BLaER1 (cell line): ENCODE data around the gene ELF2.
"Not testable (repeated sequence)": the region's sequence is repeated elsewhere in the genome, so short reads cannot be mapped to it uniquely, and the experiment has no call there.

Experiments used
- H3K27ac ChIP-seq: shearing (Covaris generic); formaldehyde crosslinking; 2 replicates; pipeline ENCODE4 v1.8.1; 2022
- H3K27me3 ChIP-seq: shearing (Covaris generic); formaldehyde crosslinking; 2 replicates; pipeline ENCODE4 v1.8.1; 2022
- H3K36me3 ChIP-seq: shearing (Covaris generic); formaldehyde crosslinking; 2 replicates; pipeline ENCODE4 v1.8.1; 2022
- H3K4me1 ChIP-seq: shearing (Covaris generic); formaldehyde crosslinking; 2 replicates; pipeline ENCODE4 v1.8.1; 2022
- H3K4me2 ChIP-seq: shearing (Covaris generic); formaldehyde crosslinking; 2 replicates; pipeline ENCODE4 v1.8.1; 2022
- H3K4me3 ChIP-seq: shearing (Covaris generic); formaldehyde crosslinking; 2 replicates; pipeline ENCODE4 v1.8.1; 2022
- H3K9ac ChIP-seq: shearing (Covaris generic); formaldehyde crosslinking; 2 replicates; pipeline ENCODE4 v1.8.1; 2022
- H3K9me3 ChIP-seq: shearing (Covaris generic); formaldehyde crosslinking; 2 replicates; pipeline ENCODE4 v1.8.1; 2022
- H4K20me1 ChIP-seq: shearing (Covaris generic); formaldehyde crosslinking; 2 replicates; pipeline ENCODE4 v1.8.1; 2022
- Cebpa-rat ChIP-seq: shearing (Covaris generic); IDR thresholded peaks from 2 replicates; pipeline ENCODE4 v1.8.1; 2022

ELF2 gene

DNA sequence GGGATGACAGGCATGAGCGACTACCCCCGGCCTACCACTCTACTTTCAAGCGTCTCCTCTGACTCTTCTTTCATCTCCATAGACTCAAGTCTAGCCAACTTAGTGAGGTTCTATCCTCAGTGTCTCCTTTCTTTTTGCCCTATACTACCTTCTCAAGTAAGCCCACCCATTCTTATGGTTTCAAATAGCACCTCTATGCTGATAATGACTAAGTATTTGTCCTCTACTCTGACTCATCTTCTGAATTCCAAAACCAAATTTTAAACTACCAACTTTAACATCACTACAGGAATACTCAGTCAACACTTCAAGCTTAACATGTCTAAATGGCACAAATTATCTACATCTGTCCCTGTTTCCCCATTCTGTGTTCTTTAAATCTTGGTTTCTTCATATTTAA lies 47.8 kb downstream of the ELF2 start:
- Histone ChIP-seq H3K4me3 (no peak overlapping the region), H3K9me3 (no peaks in the 10 kb centered on the region), H4K20me1 (no peaks in the 10 kb centered on the region), H3K9ac (no peak overlapping the region), H3K4me1 (no peaks in the 10 kb centered on the region), H3K36me3 (no peaks in the 10 kb centered on the region), H3K4me2 (no peak overlapping the region), H3K27ac (no peak overlapping the region), H3K27me3 (no peaks in the 10 kb centered on the region)
- no peak for TF ChIP-seq Cebpa-rat

- Histone ChIP-seq H3K9me3 (no peaks in the 10 kb centered on the region), H3K4me2 (no peak overlapping the region), H3K4me1 (no peaks in the 10 kb centered on the region), H3K36me3 (peaks cover 8% of the 10 kb centered on the region; the same call in 1 of the 2 replicates), H3K4me3 (no peak overlapping the region), H3K27ac (no peak overlapping the region), H3K27me3 (no peaks in the 10 kb centered on the region), H4K20me1 (no peaks in the 10 kb centered on the region), H3K9ac (no peak overlapping the region)
- no peak for TF ChIP-seq Cebpa-rat
Measured at GRCh38 chr4:139126898-139127297, 50.1 kb downstream of the ELF2 start.

GRCh38 chr4:139123910-139124309 lies 53.1 kb downstream of the ELF2 start:
- Histone ChIP-seq H3K9me3 (no peaks in the 10 kb centered on the region), H3K4me1 (no peaks in the 10 kb centered on the region), H3K9ac (no peak overlapping the region), H4K20me1 (no peaks in the 10 kb centered on the region), H3K36me3 (peaks cover 8% of the 10 kb centered on the region), H3K27me3 (no peaks in the 10 kb centered on the region), H3K4me3 (no peak overlapping the region), H3K4me2 (no peak overlapping the region), H3K27ac (no peak overlapping the region)
- TF ChIP-seq Cebpa-rat = no peak

DNA sequence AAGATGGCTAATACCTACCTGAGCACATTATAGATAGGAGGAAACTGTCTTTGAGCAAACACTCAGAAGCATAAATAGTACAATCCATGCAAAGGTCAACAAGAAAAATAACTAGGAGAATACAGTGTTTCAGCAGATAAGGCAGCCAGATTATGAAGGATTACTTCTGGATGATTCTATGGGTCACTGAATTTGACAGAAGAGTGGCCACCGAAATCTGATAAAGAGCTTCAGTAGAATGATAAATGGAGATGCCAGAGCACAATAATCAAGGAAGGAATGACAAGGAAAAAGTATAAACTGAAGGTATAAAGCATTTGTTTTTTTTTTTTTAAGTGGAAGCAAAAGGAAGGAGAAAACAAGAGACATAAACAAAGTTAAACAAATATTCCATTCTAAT lies 58.7 kb downstream of the ELF2 start:
- H3K4me3 ChIP-seq = no peak overlapping the region
- no peaks in the 10 kb centered on the region for H4K20me1 ChIP-seq
- H3K9me3 ChIP-seq = no peaks in the 10 kb centered on the region; the same call in 1 of the 2 replicates
- no peak overlapping the region for H3K27ac ChIP-seq
- no peaks in the 10 kb centered on the region for H3K4me1 ChIP-seq
- no peak overlapping the region for H3K9ac ChIP-seq
- H3K4me2 ChIP-seq = no peak overlapping the region
- no peak for TF ChIP-seq Cebpa-rat
- H3K27me3 ChIP-seq = no peaks in the 10 kb centered on the region
- peaks cover 32% of the 10 kb centered on the region for H3K36me3 ChIP-seq

GRCh38 chr4:139115226-139115625 lies 61.8 kb downstream of the ELF2 start:
- H3K27ac ChIP-seq = no peak overlapping the region
- H3K9ac ChIP-seq = no peak overlapping the region
- H4K20me1 ChIP-seq = no peaks in the 10 kb centered on the region
- H3K27me3 ChIP-seq = no peaks in the 10 kb centered on the region
- no peaks in the 10 kb centered on the region for H3K4me1 ChIP-seq
- H3K36me3 ChIP-seq = peaks cover 27% of the 10 kb centered on the region
- H3K9me3 ChIP-seq = no peaks in the 10 kb centered on the region; the same call in 1 of the 2 replicates
- TF ChIP-seq Cebpa-rat = no peak
- no peak overlapping the region for H3K4me2 ChIP-seq
- H3K4me3 ChIP-seq = no peak overlapping the region

DNA sequence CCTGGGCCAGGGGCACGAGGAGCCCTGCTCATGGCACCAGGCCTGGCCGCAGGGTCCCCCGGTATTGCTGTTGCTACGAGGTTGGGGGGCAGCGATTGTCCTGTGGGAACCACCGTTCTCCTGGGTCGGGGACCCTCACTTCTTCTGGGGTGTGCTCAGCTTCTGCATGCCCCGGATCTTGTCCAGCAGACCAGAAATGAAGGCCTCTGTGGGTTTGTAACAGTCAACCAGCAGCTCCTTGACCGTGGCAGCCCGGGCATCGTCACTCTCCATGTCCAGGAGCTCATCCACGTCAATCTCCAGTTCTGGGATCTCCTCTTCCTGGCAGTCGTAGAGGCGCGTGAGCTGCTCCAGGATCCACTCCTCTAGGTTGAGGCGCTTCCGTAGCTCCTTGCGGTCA lies 62.2 kb downstream of the ELF2 start:
- not testable (repeated sequence) for H3K4me1 ChIP-seq, H3K4me2 ChIP-seq, H3K27ac ChIP-seq, H3K4me3 ChIP-seq, H4K20me1 ChIP-seq, H3K9ac ChIP-seq, H3K9me3 ChIP-seq, H3K27me3 ChIP-seq
- H3K36me3 ChIP-seq = peaks cover 27% of the 10 kb centered on the region

DNA sequence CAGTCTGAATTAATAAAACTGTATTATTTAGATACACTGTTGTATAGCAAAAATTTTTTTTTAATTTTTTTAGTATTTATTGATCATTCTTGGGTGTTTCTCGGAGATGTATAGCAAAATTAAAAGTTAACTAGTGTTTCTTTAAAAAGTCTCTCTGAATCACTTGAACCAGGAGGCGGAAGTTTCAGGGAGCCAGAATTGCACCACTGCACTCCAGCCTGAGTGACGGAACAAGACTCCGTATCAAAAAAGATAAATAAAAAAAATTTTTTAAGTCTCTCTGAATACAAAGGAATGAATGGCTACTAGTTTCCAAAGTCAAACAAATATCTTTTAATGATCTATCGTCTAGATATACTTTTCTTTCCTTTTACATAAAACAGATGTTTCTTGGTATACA lies 64.4 kb downstream of the ELF2 start:
- Histone ChIP-seq H3K4me3 (no peak overlapping the region), H3K9ac (no peak overlapping the region), H3K4me1 (no peaks in the 10 kb centered on the region), H3K36me3 (peaks cover 26% of the 10 kb centered on the region), H3K4me2 (no peak overlapping the region), H4K20me1 (no peaks in the 10 kb centered on the region), H3K27ac (no peak overlapping the region), H3K27me3 (no peaks in the 10 kb centered on the region), H3K9me3 (no peaks in the 10 kb centered on the region; the same call in 1 of the 2 replicates)
- TF ChIP-seq Cebpa-rat = no peak

- no peaks in the 10 kb centered on the region for H3K4me1 ChIP-seq
- no peaks in the 10 kb centered on the region for H3K9me3 ChIP-seq
- no peak for TF ChIP-seq Cebpa-rat
- no peak overlapping the region for H3K4me3 ChIP-seq
- no peaks in the 10 kb centered on the region for H3K27me3 ChIP-seq
- peaks cover 5% of the 10 kb centered on the region for H3K36me3 ChIP-seq
- no peaks in the 10 kb centered on the region for H4K20me1 ChIP-seq
- H3K9ac ChIP-seq = no peak overlapping the region
- no peak overlapping the region for H3K4me2 ChIP-seq
- H3K27ac ChIP-seq = no peak overlapping the region
Measured at GRCh38 chr4:139108567-139109128, 68.4 kb downstream of the ELF2 start.

DNA sequence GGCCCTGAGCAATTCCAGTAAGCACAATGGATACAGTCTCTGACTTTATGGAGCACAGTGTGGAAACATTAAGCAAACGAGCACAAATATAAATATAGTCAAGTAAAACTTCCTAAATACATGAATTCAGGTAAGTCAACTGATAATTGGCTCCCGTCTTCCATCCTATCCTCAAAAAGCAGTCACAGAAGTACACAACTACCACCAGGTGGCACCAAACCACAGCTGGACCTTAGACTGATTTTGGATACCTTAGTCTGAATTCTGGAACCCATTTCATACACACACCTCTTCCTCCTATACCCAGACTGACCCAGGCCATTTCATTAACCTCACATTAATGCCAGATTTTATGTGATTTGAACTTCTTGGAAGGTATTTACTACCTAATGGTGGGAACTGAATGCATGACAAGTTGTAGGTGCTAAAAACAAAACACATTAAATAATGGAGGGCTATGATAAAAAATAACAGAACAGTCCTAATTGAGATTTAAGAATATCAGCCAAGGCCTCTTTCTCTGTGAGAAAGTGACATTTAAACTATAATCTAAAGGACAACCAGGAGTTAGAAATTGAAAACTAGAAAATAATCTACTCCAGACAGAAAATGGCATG lies 77.5 kb downstream of the ELF2 start:
- no peak for TF ChIP-seq Cebpa-rat
- H3K9ac ChIP-seq = no peak overlapping the region
- no peaks in the 10 kb centered on the region for H4K20me1 ChIP-seq
- no peaks in the 10 kb centered on the region for H3K27me3 ChIP-seq
- H3K27ac ChIP-seq = no peak overlapping the region
- no peaks in the 10 kb centered on the region for H3K4me1 ChIP-seq
- no peaks in the 10 kb centered on the region for H3K36me3 ChIP-seq
- H3K9me3 ChIP-seq = no peaks in the 10 kb centered on the region
- H3K4me3 ChIP-seq = no peak overlapping the region
- H3K4me2 ChIP-seq = no peak overlapping the region

DNA sequence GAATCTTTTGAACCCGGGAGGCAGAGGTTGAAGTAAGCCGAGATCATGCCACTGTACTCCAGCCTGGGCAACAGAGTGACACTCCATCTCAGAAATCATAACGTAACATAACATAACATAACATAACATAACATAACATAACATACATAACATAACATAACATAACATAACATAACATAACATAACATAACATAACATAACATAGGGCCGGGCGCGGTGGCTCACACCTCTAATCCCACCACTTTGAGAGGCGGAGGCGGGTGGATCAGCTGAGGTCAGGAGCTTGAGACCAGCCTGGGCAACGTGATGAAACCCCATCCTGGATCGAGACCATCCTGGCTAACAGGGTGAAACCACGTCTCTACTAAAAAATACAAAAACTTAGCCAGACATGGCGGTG lies 84.7 kb downstream of the ELF2 start:
- Histone ChIP-seq H3K36me3 (no peaks in the 10 kb centered on the region), H3K4me3 (no peak overlapping the region), H3K4me1 (0 out of 2 replicates have a peak, but pooled peaks cover 7% of the 10 kb centered on the region), H4K20me1 (no peaks in the 10 kb centered on the region), H3K4me2 (no peak overlapping the region), H3K9ac (no peak overlapping the region), H3K27ac (no peak overlapping the region), H3K9me3 (no peaks in the 10 kb centered on the region), H3K27me3 (no peaks in the 10 kb centered on the region)
- TF ChIP-seq Cebpa-rat = no peak
